ENCODE results near the gene CRYGA. TPM values are rescaled to one million over a fixed set of nuclear protein-coding genes. Genes with fewer than 3 reads are reported as not detected.

The CRYGA gene
- total and polyA plus RNA-seq, 2 donors (not counting 1 experiment from before 2014, with no cell fraction given), result not detected

DNA sequence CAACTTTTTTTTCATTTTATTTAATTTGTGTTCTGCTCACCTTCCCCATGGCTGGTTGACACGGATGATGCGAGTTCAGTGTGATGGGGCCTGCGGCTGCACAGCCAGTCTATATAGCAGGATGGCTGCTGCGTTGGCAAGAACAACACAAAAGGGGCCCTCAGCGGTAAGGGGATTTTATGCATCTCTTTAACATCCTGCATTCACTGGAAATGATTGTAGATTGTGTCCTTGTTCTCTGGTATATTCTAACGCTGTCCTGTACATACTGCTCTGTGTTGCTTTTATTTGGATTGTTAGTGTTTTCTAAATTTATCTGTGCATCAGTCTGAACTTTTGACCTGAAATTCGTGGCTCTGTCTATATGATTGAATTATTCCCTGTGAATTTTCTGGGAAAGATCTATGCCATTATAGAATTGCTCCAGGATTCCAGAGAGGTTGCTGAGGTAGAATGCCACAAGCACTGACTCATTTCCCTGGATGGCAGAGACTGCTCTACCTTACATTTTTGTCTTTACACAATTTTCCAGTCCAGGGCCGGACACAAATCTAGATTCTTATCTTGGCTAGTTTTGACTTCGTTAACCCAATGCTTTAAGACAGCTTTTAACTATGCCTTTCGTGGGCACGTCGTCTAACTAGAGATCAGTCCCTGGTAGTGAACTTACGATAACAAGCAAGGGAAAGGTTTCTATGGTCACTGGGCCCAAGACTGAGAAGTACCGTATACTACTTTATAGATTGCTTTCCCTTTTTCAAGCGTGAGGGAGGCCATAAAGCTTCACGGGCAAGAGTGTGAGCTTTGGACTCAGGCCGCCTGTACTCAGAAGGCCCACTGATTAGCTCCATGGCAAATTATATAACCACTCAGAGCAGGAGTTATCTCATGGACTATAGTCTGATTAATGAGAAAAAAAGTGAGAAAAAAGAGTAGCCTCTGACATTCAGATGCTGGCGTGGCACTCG, 33.4 kb downstream of the CRYGA start, which contains the start of gene CRYGC:
CRYGC (minus strand) TSS at position 85 of the 968 bp plus-strand sequence; CDS start at position 49, 36 bp downstream.
- Mint-ChIP-seq H3K4me3 (no peak within 1 kb of the TSS), H3K27ac (no peak within 1 kb of the TSS), H3K4me1 (peaks cover under 1% of the 10 kb centered on the region), H3K27me3 (peaks cover 30% of the 10 kb centered on the region), H3K9me3 (ENCODE audit: insufficient read depth) (no peaks in the 10 kb centered on the region)
- no peak within 1 kb of the TSS for H3K4me3 ChIP-seq (ENCODE audit: control extremely low read depth in 1 of 5, extremely low read depth in 1 of 5, insufficient read depth in 1 of 5, low read depth in 2 of 5, low read length in 4 of 5)
- WGBS (ENCODE audit: insufficient coverage), result 94% methylated on average over 13 of the region's 19 CpGs
- no peaks in the 10 kb centered on the region for H3K79me2 ChIP-seq (ENCODE audit: control insufficient read depth, insufficient read depth, low read length)
- H3K9me3 ChIP-seq (ENCODE audit: control extremely low read depth in 1 of 3, control insufficient read depth in 2 of 3, insufficient read depth in 1 of 3, low read length in 2 of 3), result no peaks in the 10 kb centered on the region
- TF ChIP-seq, protein P1, sequence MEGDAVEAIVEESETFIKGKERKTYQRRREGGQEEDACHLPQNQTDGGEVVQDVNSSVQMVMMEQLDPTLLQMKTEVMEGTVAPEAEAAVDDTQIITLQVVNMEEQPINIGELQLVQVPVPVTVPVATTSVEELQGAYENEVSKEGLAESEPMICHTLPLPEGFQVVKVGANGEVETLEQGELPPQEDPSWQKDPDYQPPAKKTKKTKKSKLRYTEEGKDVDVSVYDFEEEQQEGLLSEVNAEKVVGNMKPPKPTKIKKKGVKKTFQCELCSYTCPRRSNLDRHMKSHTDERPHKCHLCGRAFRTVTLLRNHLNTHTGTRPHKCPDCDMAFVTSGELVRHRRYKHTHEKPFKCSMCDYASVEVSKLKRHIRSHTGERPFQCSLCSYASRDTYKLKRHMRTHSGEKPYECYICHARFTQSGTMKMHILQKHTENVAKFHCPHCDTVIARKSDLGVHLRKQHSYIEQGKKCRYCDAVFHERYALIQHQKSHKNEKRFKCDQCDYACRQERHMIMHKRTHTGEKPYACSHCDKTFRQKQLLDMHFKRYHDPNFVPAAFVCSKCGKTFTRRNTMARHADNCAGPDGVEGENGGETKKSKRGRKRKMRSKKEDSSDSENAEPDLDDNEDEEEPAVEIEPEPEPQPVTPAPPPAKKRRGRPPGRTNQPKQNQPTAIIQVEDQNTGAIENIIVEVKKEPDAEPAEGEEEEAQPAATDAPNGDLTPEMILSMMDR (IDR thresholded peaks at IDR 0.05), result no peak
- no peak for TF ChIP-seq EZH2 (IDR thresholded peaks at IDR 0.05; ENCODE audit: borderline replicate concordance, insufficient read depth, low read depth, low read length, poor library complexity, severe bottlenecking)
- intact Hi-C loops (cut with micrococcal nuclease), result no loop called here
- H3K36me3 ChIP-seq (replicated peaks in 1 of 2; ENCODE audit: control extremely low read depth in 1 of 2, control insufficient read depth in 1 of 2, extremely low read depth in 1 of 2, insufficient read depth in 2 of 2, low read length in 1 of 2), result no peaks in the 10 kb centered on the region
- H2AFZ ChIP-seq (ENCODE audit: insufficient read depth, low read depth, low read length, poor library complexity, severe bottlenecking), result no peak within 1 kb of the TSS
- H3K4me2 ChIP-seq (replicated peaks; ENCODE audit: low read depth, low read length, poor library complexity, severe bottlenecking), result no peak within 1 kb of the TSS
- ATAC-seq (ENCODE audit: low read depth) (no peak), DNase-seq (no peak)
- ChIA-PET POLR2A (no interaction called here), CTCF (no interaction called here)
- H3K27me3 ChIP-seq (replicated peaks in 1 of 4; ENCODE audit: control extremely low read depth in 1 of 4, control insufficient read depth in 3 of 4, insufficient read depth in 4 of 4, low read length in 3 of 4), result peaks cover 0 to 7% (median 5%) of the 10 kb centered on the region in 4 experiments
- H3K9ac ChIP-seq (ENCODE audit: low read length), result no peak within 1 kb of the TSS
- H3K27ac ChIP-seq (ENCODE audit: low read length in 2 of 2), result no peak within 1 kb of the TSS
- peaks cover 0 to under 1% of the 10 kb centered on the region in 2 donors for H3K4me1 ChIP-seq (ENCODE audit: control insufficient read depth in 2 of 2, insufficient read depth in 2 of 2, low read length in 2 of 2)
- H4K20me1 ChIP-seq (ENCODE audit: control insufficient read depth, insufficient read depth, low read length, poor library complexity, severe bottlenecking), result no peaks in the 10 kb centered on the region

DNA sequence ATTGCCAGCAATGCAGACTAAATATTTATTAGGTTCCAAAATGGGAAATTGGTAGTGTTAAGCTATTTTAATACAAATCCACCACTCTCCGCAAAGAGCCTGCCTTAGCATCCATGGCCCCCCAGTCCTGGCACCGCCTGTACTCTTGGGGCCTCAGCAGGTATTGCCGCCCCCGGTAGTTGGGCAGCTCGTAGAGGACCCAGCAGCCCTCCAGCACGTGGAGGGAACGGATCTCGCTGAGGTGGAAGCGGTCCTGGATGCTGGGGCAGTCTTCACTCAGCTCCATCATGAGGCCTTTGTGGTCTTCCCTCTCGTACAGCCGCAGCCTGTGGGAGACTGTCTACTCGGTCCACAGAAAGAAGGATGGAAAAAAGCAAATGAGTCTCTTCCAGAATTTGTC, 35.3 kb downstream of the CRYGA start:
- H3K27me3 Mint-ChIP-seq, result peaks cover 41% of the 10 kb centered on the region

More for the DNA sequence above, 35.3 kb downstream of the CRYGA start:
- H3K27me3 ChIP-seq (replicated peaks in 1 of 4; ENCODE audit: control extremely low read depth in 1 of 4, control insufficient read depth in 3 of 4, insufficient read depth in 4 of 4, low read length in 3 of 4), result peaks cover 0 to 20% (median 12%) of the 10 kb centered on the region in 4 experiments
- Mint-ChIP-seq H3K27ac (no peak overlapping the region), H3K9me3 (ENCODE audit: insufficient read depth) (no peaks in the 10 kb centered on the region), H3K4me1 (peaks cover 11% of the 10 kb centered on the region), H3K4me3 (no peak overlapping the region)
- TF ChIP-seq, protein P1 (IDR thresholded peaks at IDR 0.05), result no peak
- no peak for TF ChIP-seq EZH2 (IDR thresholded peaks at IDR 0.05; ENCODE audit: borderline replicate concordance, insufficient read depth, low read depth, low read length, poor library complexity, severe bottlenecking)
- WGBS (ENCODE audit: insufficient coverage), result 90% methylated on average over 11 of the region's 12 CpGs
- H3K4me2 ChIP-seq (replicated peaks; ENCODE audit: low read depth, low read length, poor library complexity, severe bottlenecking), result no peak overlapping the region
- no peak overlapping the region for H2AFZ ChIP-seq (ENCODE audit: insufficient read depth, low read depth, low read length, poor library complexity, severe bottlenecking)
- no peak overlapping the region for H3K4me3 ChIP-seq (ENCODE audit: control extremely low read depth in 1 of 5, extremely low read depth in 1 of 5, insufficient read depth in 1 of 5, low read depth in 2 of 5, low read length in 4 of 5)
- peaks cover 0 to 8% of the 10 kb centered on the region in 2 donors for H3K4me1 ChIP-seq (ENCODE audit: control insufficient read depth in 2 of 2, insufficient read depth in 2 of 2, low read length in 2 of 2)
- DNase-seq, result no peak
- H3K27ac ChIP-seq (ENCODE audit: low read length in 2 of 2), result no peak overlapping the region
- H4K20me1 ChIP-seq (ENCODE audit: control insufficient read depth, insufficient read depth, low read length, poor library complexity, severe bottlenecking), result no peaks in the 10 kb centered on the region
- H3K79me2 ChIP-seq (ENCODE audit: control insufficient read depth, insufficient read depth, low read length), result no peaks in the 10 kb centered on the region
- intact Hi-C loops (cut with micrococcal nuclease), result no loop called here
- no peaks in the 10 kb centered on the region for H3K9me3 ChIP-seq (ENCODE audit: control extremely low read depth in 1 of 3, control insufficient read depth in 2 of 3, insufficient read depth in 1 of 3, low read length in 2 of 3)
- no peaks in the 10 kb centered on the region for H3K36me3 ChIP-seq (replicated peaks in 1 of 2; ENCODE audit: control extremely low read depth in 1 of 2, control insufficient read depth in 1 of 2, extremely low read depth in 1 of 2, insufficient read depth in 2 of 2, low read length in 1 of 2)
- H3K9ac ChIP-seq (ENCODE audit: low read length), result no peak overlapping the region
- ChIA-PET POLR2A (no interaction called here), CTCF (no interaction called here)
- no peak for ATAC-seq (ENCODE audit: low read depth)

Measured in B cell (primary cell).